Natural killer cell (primary cell): ENCODE data around the gene ODC1. TPM values are rescaled to one million over a fixed set of nuclear protein-coding genes. Genes with fewer than 3 reads are reported as not detected.
"Not testable (repeated sequence)": the region's sequence is repeated elsewhere in the genome, so short reads cannot be mapped to it uniquely, and the experiment has no call there.

Source experiments
- ATAC-seq, 3 donors: fragments of 150-1000 bp in 2 of 3; fragments of 200-7000 bp in 1 of 3; cut with Tn5 transposase; 1 replicate in 1 of 3; 2 replicates in 2 of 3; pipeline ENCODE4 v1.10.0; 2021; ENCODE audit warnings: mild to moderate bottlenecking in 2 of 3, moderate library complexity in 2 of 3
- DNase-seq, 2 donors: peaks; one replicate each; pipeline versions ENCODE4 v3.0.0 to v3.0.0-alpha.2; 2013 to 2021; ENCODE audit warnings: mixed read lengths in 1 of 2
- H3K27ac ChIP-seq: one replicate; pipeline ENCODE4 v1.5.1; 2013; ENCODE audit warnings: mild to moderate bottlenecking, low read length
- H3K27me3 ChIP-seq: one replicate; pipeline ENCODE4 v1.6.1; 2013; ENCODE audit warnings: low read length; ENCODE audit not compliant: control insufficient read depth, insufficient read depth
- H3K36me3 ChIP-seq: one replicate; pipeline ENCODE4 v1.6.1; 2013; ENCODE audit warnings: low read length; ENCODE audit not compliant: control insufficient read depth, insufficient read depth
- H3K4me1 ChIP-seq: one replicate; pipeline ENCODE4 v1.6.1; 2013; ENCODE audit warnings: low read length; ENCODE audit not compliant: control insufficient read depth, insufficient read depth
- H3K4me3 ChIP-seq: one replicate; pipeline ENCODE4 v1.5.1; 2013; ENCODE audit warnings: low read length
- H3K9me3 ChIP-seq: one replicate; pipeline ENCODE4 v1.6.1; 2013; ENCODE audit warnings: low read length; ENCODE audit not compliant: control insufficient read depth, insufficient read depth
- H3K27ac Mint-ChIP-seq, 2 donors: one replicate each; pipeline ENCODE4 v1.8.0; 2022; ENCODE audit warnings: mild to moderate bottlenecking in 2 of 2, mixed read lengths in 2 of 2, moderate library complexity in 1 of 2
- H3K27me3 Mint-ChIP-seq, 2 donors: one replicate each; pipeline ENCODE4 v1.8.0; 2022; ENCODE audit warnings: low read depth in 2 of 2, mixed read lengths in 2 of 2
- H3K36me3 Mint-ChIP-seq: one replicate; pipeline ENCODE4 v1.8.0; 2022; ENCODE audit warnings: mixed read lengths
- H3K4me1 Mint-ChIP-seq, 2 donors: one replicate each; pipeline ENCODE4 v1.8.0; 2022; ENCODE audit warnings: mixed read lengths in 2 of 2
- H3K4me3 Mint-ChIP-seq: one replicate; pipeline ENCODE4 v1.8.0; 2022; ENCODE audit warnings: mild to moderate bottlenecking, moderate library complexity, mixed read lengths
- H3K9me3 Mint-ChIP-seq, 2 donors: one replicate each; pipeline ENCODE4 v1.8.0; 2022; ENCODE audit warnings: mixed read lengths in 2 of 2
- CTCF ChIP-seq: fragments of 200-600 bp; IDR thresholded peaks from one replicate; pipeline ENCODE4 v1.8.0; 2022; ENCODE audit warnings: antibody characterized with exemption
- WGBS: methylation state at CpG from one replicate; pipeline ENCODE4 v1.1.7; 2013; ENCODE audit warnings: missing lambda C conversion rate; ENCODE audit not compliant: insufficient coverage; 5-methylcytosine and 5-hydroxymethylcytosine counted together
- intact Hi-C: fragments of 100-400 bp; cut with micrococcal nuclease; formaldehyde crosslinking; loops from one replicate; pipeline ENCODE4 v1.14.2; 2022
- total RNA-seq, 4 donors: library from RNA; stranded (reverse); fragments of 120-200 nt in 1 of 4; gene quantifications; one replicate each; pipeline versions ENCODE4 v1.2.3 to v1.2.4, GENCODE V29; 2013 to 2022

Gene ODC1
- total RNA-seq, 3 donors from 2014 or later (not counting 1 experiment from before 2014, with no cell fraction given), result 38.7 to 85.4 (median 43.8) TPM

- no peak for DNase-seq
- H3K4me3 Mint-ChIP-seq, result no peak overlapping the region
- no peak overlapping the region for H3K27ac ChIP-seq
- TF ChIP-seq CTCF, result no peak
- no peak for ATAC-seq
- H3K4me3 ChIP-seq, result no peak overlapping the region
- no peaks in the 10 kb centered on the region for H3K4me1 Mint-ChIP-seq
- no peaks in the 10 kb centered on the region for H3K27me3 ChIP-seq
- no peaks in the 10 kb centered on the region for H3K36me3 ChIP-seq
- H3K27ac Mint-ChIP-seq, result no peak overlapping the region
- no peaks in the 10 kb centered on the region for H3K9me3 Mint-ChIP-seq
- no peaks in the 10 kb centered on the region for H3K36me3 Mint-ChIP-seq
- no peaks in the 10 kb centered on the region for H3K4me1 ChIP-seq
- WGBS, result 74% methylated on average over 15 of the region's 15 CpGs
- peaks cover 0 to 15% of the 10 kb centered on the region in 2 donors for H3K27me3 Mint-ChIP-seq
- intact Hi-C loops, result no loop called here
- no peaks in the 10 kb centered on the region for H3K9me3 ChIP-seq
Measured at GRCh38 chr2:10462178-10463083, 14.3 kb upstream of the ODC1 start.

DNA sequence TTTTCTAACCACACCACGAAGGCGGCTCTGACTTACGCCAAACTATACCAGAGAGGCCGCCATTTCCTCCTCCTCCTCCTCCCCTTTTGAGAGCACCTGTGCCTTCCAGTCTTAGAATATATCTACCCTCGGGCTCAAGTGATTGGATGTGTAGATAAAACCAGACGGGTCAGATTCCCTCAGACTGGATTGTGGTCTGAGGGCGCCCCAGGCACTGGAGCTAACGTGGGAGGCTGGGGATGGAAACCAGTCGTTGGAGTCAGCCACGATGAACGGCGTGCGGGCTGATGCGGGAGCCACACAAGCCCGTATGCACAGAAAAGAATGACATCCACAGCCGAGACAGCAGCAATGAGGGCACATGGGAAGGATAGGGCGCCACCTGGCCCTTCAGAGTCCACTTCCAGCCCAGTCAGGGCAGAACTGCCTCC, 12.3 kb upstream of the ODC1 start:
- no peak for TF ChIP-seq CTCF
- no peaks in the 10 kb centered on the region for H3K4me1 Mint-ChIP-seq

DNA sequence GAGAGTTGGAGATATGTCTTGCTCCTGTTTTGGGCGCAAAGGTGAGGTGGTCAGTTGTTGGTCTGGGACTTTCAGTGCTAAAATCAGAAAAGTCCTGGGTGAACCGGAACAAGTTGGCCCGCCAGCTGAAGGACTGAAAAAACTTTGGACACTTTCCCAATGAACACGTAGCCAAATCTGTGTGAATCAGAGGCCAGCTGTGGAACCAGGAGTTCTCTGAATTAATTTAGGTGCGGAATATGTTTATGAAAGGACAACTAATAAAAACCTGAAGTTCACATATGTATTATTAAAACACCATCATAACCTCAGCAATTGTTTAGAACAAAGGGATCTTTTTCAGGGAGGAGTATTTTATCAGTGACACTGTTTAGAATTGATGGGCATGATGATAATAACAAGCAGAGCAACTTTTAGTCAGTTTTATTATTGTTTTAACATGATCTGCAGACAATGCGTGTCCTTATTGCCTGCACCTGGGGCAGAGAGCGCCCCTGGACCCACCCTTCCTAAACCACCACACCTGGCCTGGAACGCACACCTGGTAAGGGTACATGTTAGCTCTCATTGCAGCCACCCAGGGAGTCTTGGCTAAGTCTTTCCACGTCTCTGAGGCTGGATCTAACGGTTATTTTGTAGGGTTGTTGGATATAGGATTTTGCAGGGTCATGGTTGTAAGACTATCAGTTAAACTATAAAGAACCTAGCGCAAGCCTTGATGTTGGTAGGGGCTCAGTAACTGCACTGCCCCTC, 9.9 kb upstream of the ODC1 start:
- intact Hi-C loops, result no loop called here
- WGBS, result 87% methylated on average over 10 of the region's 11 CpGs
- no peak overlapping the region for H3K27ac Mint-ChIP-seq

More for the DNA sequence above, 12.3 kb upstream of the ODC1 start:
- H3K9me3 Mint-ChIP-seq, result no peaks in the 10 kb centered on the region
- no peaks in the 10 kb centered on the region for H3K36me3 Mint-ChIP-seq
- no peak for ATAC-seq
- Histone ChIP-seq H3K36me3 (no peaks in the 10 kb centered on the region), H3K4me1 (no peaks in the 10 kb centered on the region), H3K27me3 (no peaks in the 10 kb centered on the region), H3K4me3 (no peak overlapping the region), H3K9me3 (no peaks in the 10 kb centered on the region), H3K27ac (no peak overlapping the region)
- no peak overlapping the region for H3K4me3 Mint-ChIP-seq
- no peak overlapping the region for H3K27ac Mint-ChIP-seq
- intact Hi-C loops, result no loop called here
- H3K27me3 Mint-ChIP-seq, result peaks cover 0 to 15% of the 10 kb centered on the region in 2 donors
- WGBS, result 83% methylated on average over 17 of the region's 17 CpGs
- no peak for DNase-seq

DNA sequence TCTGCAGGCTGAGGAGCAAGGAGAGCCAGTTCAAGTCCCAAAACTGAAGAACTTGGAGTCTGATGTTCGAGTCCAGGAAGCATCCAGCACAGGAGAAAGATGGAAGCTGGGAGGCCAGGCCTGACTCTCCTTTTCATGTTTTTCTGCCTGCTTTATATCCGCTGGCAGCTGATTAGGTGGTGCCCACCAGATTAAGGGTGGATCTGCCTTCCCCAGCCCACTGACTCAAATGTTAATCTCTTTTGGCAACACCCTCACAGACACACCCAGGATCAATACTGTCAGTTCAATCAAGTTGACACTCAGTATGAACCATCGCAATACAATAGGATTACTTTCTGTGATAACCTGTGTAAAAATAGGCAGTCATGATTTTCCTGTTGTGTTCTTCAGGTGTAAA, 9.1 kb upstream of the ODC1 start:
- H3K4me1 ChIP-seq, H3K9me3 ChIP-seq, H3K27ac ChIP-seq, DNase-seq, ATAC-seq, H3K4me3 Mint-ChIP-seq, H3K36me3 ChIP-seq, H3K36me3 Mint-ChIP-seq, H3K4me1 Mint-ChIP-seq, H3K4me3 ChIP-seq, H3K27ac Mint-ChIP-seq, H3K27me3 ChIP-seq, intact Hi-C loops, H3K9me3 Mint-ChIP-seq: not testable (repeated sequence)
- WGBS, result 86% methylated on average over 3 of the region's 3 CpGs
- peaks cover 0 to 15% of the 10 kb centered on the region in 2 donors for H3K27me3 Mint-ChIP-seq

More for the DNA sequence above, 9.9 kb upstream of the ODC1 start:
- TF ChIP-seq CTCF, result no peak
- no peaks in the 10 kb centered on the region for H3K9me3 ChIP-seq
- no peaks in the 10 kb centered on the region for H3K4me1 Mint-ChIP-seq
- H3K4me1 ChIP-seq, result no peaks in the 10 kb centered on the region
- H3K9me3 Mint-ChIP-seq, result no peaks in the 10 kb centered on the region
- H3K27me3 ChIP-seq, result no peaks in the 10 kb centered on the region
- no peaks in the 10 kb centered on the region for H3K36me3 ChIP-seq
- H3K4me3 ChIP-seq, result no peak overlapping the region
- peaks cover 0 to 15% of the 10 kb centered on the region in 2 donors for H3K27me3 Mint-ChIP-seq
- no peak overlapping the region for H3K27ac ChIP-seq
- ATAC-seq (no peak), DNase-seq (no peak)
- no peaks in the 10 kb centered on the region for H3K36me3 Mint-ChIP-seq
- H3K4me3 Mint-ChIP-seq, result no peak overlapping the region
